Measurements from ENCODE around the gene MRPL38.

The MRPL38 gene

DNA sequence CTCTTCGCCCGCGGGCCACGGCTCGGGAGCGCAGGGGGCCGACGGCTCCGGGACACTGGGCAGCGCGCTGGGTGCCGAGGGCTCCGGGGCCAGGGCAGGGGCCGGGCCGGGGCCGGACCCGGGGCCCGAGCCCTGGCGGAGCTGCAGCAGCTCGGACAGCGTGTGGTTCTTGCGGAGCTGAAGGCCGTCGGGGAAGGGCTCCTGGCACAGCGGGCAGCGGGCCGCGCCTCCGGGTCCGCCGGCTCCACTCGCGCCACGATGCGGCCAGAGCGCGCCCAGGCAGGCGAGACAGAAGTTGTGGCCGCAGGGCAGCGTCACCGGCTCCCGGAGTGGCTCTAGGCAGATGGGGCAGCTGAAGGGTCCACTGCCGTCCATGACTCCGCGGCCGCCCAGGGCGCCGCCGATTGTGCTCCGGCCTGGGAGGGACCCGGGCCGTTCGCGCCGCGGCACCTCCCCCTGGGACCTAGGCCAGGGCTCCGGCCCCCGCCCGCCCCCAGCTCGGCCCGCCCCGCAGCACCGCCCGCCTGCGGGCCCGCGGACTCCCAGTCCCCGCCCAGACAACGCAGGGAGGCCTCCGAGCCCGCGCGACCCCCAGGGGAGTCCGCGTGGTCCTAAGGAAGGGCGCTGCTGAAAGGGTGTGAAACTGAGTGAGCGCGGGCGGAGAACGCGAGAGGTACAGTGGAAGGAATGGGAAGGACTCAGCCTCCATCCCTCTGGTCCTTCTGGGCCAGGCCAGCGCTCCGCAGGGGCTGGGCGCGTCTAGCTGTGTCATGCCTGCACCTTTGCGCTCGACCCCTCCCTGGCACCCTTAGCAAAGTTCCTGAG, 26.3 kb downstream of the MRPL38 start, which contains the start of gene TRIM47:
Gene TRIM47, minus strand, starts transcription at position 408 of the 825 bp plus-strand sequence. Its CDS starts 33 bp downstream, at position 375.
- TF ChIP-seq ZFX (IDR thresholded peaks at IDR 0.05), result 0 out of 2 replicates have a peak, but pooled peaks have one; percentile 48
- TF ChIP-seq, protein P1, sequence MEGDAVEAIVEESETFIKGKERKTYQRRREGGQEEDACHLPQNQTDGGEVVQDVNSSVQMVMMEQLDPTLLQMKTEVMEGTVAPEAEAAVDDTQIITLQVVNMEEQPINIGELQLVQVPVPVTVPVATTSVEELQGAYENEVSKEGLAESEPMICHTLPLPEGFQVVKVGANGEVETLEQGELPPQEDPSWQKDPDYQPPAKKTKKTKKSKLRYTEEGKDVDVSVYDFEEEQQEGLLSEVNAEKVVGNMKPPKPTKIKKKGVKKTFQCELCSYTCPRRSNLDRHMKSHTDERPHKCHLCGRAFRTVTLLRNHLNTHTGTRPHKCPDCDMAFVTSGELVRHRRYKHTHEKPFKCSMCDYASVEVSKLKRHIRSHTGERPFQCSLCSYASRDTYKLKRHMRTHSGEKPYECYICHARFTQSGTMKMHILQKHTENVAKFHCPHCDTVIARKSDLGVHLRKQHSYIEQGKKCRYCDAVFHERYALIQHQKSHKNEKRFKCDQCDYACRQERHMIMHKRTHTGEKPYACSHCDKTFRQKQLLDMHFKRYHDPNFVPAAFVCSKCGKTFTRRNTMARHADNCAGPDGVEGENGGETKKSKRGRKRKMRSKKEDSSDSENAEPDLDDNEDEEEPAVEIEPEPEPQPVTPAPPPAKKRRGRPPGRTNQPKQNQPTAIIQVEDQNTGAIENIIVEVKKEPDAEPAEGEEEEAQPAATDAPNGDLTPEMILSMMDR (conservative IDR thresholded peaks at IDR 0.05), result peak; percentile 63; the same call in 1 of the 2 replicates
- H3K27ac ChIP-seq, result peak within 1 kb of the TSS; percentile 57

DNA sequence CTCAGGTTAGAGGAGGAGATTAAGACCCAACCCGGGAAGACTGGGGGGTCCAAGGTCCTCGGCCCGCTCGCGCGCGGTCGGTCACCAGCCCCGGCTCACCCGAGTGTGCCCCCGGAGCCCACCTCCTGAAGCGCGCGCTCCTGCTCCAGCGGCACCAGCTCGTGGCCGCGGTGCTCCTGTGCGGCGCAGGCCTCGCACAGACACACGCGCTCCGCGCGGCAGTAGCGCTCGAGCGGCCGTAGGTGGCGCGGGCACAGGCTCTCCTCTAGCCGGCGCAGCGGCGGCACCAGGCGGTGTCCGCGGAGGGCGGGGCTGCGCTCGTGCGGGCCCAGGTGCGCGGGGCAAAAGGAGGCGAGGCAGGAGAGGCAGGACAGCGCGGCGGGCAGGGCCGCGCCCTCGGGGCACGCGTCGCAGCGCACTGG, 26.9 kb downstream of the MRPL38 start:
- TF ChIP-seq ZFX (IDR thresholded peaks at IDR 0.05), result peak; percentile 75; the same call in 1 of the 2 replicates
- TF ChIP-seq, protein P1 (conservative IDR thresholded peaks at IDR 0.05), result peak; percentile 84
- peak overlapping the region; percentile 57 for H3K27ac ChIP-seq

DNA sequence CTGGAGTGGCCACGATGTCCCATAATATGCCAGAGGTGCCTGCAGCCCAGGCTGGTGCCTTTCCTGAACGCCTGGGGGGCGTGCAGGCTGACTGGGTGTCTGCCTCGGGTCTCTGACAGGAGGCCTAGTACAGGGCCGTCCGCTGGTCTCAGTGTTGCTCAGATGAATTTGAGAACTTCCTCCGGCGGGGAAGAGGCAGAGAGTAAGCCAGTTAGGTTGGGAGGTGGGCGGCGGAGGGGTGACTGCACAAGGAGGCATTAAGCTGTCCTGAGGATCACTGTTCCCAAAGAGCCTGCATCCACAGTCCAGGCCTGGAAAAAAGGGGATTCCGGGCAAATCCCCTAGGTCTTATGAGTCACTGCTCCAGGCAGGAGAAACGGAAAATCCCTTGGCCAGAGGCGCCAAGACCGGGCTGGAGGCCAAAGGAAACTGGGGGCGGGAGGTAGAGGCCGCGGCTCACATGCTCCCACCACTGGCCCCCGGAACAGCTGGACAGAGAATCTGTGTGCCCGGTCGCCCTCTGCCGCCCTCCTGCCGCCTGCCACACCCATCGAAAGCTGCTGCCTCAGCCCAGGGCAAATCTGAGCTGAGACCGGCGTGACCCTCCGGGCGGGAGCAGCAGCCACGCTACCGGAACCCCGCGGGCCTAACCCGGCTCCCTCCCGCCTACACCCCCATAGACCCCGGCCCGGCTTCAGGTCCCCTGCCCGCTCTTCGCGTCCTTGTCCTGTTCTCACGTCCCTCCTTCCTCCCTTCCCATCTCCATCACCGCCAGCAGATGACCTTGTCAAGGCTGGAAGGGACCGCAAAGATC, 27.5 kb downstream of the MRPL38 start:
- TF ChIP-seq ZFX (IDR thresholded peaks at IDR 0.05), result no peak
- TF ChIP-seq, protein P1 (conservative IDR thresholded peaks at IDR 0.05), result no peak
- peak overlapping the region; percentile 57 for H3K27ac ChIP-seq

DNA sequence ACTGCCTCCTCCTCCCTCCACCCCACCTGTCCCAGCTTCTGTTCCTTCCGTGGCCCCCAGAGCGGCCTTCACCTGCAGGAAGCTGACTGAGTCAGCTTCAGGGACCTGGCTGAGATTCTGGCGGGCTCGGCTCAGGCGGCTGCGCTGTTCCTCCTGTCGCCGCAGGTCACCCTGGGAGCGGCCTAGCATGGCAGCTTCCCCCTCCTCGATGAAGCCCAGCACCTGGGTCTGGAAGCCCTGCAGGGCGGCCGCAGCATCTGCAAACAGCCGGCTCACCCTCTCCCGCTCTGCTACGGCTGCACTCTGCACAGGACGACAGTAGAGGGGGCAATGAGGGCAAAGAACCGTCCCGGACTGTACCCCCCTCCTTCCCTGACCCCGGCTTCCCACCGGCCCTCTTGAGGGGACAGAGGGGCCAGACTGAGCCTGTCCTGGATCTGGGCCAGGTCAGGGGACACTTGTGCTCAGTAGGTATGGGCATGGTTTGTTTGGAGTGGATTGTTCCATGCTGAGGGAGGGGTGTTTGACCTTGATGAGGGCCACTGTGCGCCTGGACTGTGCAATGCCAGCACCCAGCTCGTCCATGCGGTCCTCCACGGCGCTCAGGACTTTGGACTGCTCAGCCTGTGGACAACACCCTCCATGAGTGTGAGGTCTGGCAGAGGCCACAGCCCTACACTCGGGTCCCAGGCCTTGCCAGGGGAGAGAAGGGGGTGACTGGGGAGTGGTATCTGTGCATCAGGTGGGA, 28.3 kb downstream of the MRPL38 start:
- TF ChIP-seq, protein P1 (conservative IDR thresholded peaks at IDR 0.05), result no peak
- no peak for TF ChIP-seq ZFX (IDR thresholded peaks at IDR 0.05)

DNA sequence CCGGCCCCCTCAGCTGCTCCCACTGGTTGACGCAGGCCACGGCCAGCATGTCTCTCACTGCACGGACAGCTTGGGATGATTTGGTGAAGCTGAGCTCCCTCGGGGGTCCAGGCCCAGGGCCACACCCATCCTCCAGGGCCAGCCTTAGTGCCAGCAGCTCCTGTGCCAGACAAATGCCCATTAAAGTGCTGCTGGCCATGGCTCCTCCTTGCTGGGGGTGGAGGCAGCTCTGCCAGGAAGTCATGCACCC, 28.8 kb downstream of the MRPL38 start:
- TF ChIP-seq, protein P1 (conservative IDR thresholded peaks at IDR 0.05), result no peak
- no peak for TF ChIP-seq ZFX (IDR thresholded peaks at IDR 0.05)
- H3K27ac ChIP-seq, result peak overlapping the region; percentile 57; the same call in 1 of the 2 replicates

More for the DNA sequence above, 28.3 kb downstream of the MRPL38 start:
- peak overlapping the region; percentile 57; the same call in 1 of the 2 replicates for H3K27ac ChIP-seq

DNA sequence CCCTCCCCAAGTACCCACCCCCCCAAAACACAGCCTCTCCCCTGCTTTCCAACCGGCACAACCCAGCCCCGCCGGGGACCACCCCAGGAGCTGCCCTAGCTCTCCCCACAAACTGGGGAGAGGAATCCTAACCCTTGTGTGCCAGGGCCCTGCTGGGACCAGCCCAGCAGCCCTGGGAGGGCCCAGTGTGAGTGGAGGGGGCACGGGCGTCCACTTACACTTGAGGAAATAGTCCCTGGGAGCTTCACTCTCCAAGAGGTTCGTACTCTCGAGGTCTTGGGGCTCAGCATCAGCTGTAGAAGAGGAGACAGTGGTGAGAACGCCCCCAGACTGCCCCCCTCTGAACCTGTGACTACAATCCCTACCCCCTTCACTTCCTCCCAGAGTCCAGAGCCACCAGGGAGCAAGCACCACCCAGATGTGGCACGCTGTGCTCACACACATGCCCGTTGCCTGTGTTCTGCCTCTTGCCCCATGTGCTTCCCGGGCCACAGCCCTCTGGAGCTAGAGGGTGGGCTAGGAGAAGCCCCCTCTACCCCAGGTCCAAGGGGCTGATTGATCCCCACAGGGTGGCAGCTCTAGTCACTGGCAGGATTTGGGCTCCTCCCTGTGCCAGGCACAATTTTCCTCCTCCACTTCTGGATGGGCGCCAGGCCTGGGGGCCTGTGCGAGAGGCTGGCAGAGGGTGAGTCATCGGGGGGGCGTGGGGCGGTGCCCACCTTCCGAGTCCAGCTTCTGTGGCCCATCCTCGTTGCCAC, 29.3 kb downstream of the MRPL38 start:
- no peak for TF ChIP-seq ZFX (IDR thresholded peaks at IDR 0.05)
- TF ChIP-seq, protein P1 (conservative IDR thresholded peaks at IDR 0.05), result no peak
- H3K27ac ChIP-seq, result peak overlapping the region; percentile 57; the same call in 1 of the 2 replicates
